Tongue (tissue), 2 donors: ENCODE measurements around the gene ADAM30. TPM values are rescaled to one million over a fixed set of nuclear protein-coding genes. Genes with fewer than 3 reads are reported as not detected.

Experiments used
- DNase-seq: peaks from one replicate; pipeline ENCODE4 v3.0.0-alpha.2; 2015
- total RNA-seq: library from RNA; depleted of rRNA; stranded (reverse); fragments of >200 nt; gene quantifications from one replicate; pipeline ENCODE4 v1.2.3, GENCODE V29; 2014

Gene ADAM30
- total RNA-seq, 1 donor from 2014 or later, result not detected

- no peak for DNase-seq
These were observed 12.3 kb upstream of the ADAM30 start for GRCh38 chr1:119908661-119909060.

GRCh38 chr1:119906927-119907652 lies 10.8 kb upstream of the ADAM30 start:
- DNase-seq, result no peak

GRCh38 chr1:119903443-119903835 lies 7.1 kb upstream of the ADAM30 start:
- DNase-seq, result no peak

- DNase-seq, result no peak
These were observed 6.6 kb upstream of the ADAM30 start for GRCh38 chr1:119902775-119903442.

GRCh38 chr1:119898981-119899720 lies 2.8 kb upstream of the ADAM30 start:
- DNase-seq, result no peak

- DNase-seq, result no peak
These were observed 2.2 kb upstream of the ADAM30 start for GRCh38 chr1:119898530-119898929.

GRCh38 chr1:119895102-119895501 lies 1.2 kb downstream of the ADAM30 start:
- no peak for DNase-seq

- no peak for DNase-seq
These were observed 2.3 kb downstream of the ADAM30 start for GRCh38 chr1:119893827-119894700.

- DNase-seq, result no peak
These were observed 3.0 kb downstream of the ADAM30 start for GRCh38 chr1:119893238-119893791.

GRCh38 chr1:119891386-119891785 lies 4.9 kb downstream of the ADAM30 start:
- DNase-seq, result no peak

GRCh38 chr1:119888476-119888875 lies 7.8 kb downstream of the ADAM30 start:
- DNase-seq, result no peak

GRCh38 chr1:119887427-119887826 lies 8.9 kb downstream of the ADAM30 start:
- no peak for DNase-seq

GRCh38 chr1:119885903-119886783 lies 10.2 kb downstream of the ADAM30 start:
- DNase-seq, result peak; percentile 30

GRCh38 chr1:119884711-119885110 lies 11.6 kb downstream of the ADAM30 start:
- DNase-seq, result no peak

GRCh38 chr1:119883826-119884225 lies 12.5 kb downstream of the ADAM30 start:
- no peak for DNase-seq

GRCh38 chr1:119882132-119883049 lies 13.9 kb downstream of the ADAM30 start:
- DNase-seq, result no peak

GRCh38 chr1:119879510-119880434 lies 16.5 kb downstream of the ADAM30 start:
- DNase-seq, result no peak

- DNase-seq, result peak; percentile 62
These were observed 18.1 kb downstream of the ADAM30 start for GRCh38 chr1:119878171-119878570.

- DNase-seq, result no peak
These were observed 22.1 kb downstream of the ADAM30 start for GRCh38 chr1:119874186-119874585.
